ENCODE results near the gene FZR1.
"Not testable (repeated sequence)": the region's sequence is repeated elsewhere in the genome, so short reads cannot be mapped to it uniquely, and the experiment has no call there.

Gene FZR1

DNA sequence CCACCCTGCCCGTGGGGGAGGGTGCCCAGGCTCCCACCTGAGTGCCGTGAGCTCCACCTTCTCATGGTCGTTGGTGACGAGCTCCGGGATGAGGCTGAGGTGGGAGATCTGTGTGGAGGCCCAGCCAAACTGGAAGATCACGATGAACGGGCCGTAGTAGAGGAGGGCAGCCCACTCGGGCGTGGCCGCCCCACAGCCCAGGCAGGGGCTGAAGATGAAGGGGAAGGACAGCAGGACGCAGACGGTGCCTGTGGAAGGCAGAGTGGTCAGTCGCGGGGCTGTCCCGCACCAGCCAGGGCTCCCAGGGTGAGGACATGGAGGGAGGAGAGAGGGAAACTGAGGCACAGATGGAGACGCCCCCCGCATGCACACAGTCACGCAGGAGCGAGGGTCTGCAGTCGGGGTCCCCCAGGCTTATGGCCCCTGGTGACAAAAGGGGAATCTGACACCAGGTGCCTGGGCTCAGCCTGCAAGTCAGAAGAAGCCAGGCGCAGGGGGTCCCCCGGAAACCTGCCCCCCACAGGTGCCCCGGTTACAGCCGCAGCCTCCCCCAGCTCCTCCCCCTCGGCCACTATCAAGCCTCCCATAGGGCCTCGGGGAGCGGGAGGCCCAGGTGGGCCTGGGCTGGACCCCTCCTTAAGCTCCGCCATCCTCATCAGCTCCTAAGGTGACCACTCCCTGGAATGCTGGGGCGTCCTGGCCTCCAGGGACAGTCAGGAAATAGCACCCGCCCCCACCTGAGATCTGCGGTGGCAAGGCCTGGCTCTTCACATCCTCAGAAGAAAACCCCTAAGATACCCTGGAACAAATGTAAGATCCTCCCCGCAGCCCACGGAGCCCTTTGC is 45.1 kb downstream of the FZR1 start:
- DNase-seq: no peak

DNA sequence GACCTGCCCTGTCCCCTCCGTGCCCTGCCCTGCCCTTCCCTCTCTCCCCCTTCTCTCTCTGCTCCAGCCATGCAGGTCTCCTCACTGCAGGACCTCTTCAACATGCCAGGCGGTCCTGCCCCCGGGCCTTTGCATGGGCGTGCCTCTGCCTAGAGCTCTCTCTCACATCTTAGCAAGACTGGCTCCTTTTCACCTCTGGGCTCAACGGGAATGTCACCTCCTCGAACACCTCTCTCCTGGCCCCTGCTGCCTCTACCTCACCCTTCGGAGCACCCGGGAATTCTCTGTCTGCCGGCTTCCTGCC is 45.6 kb downstream of the FZR1 start:
- DNase-seq: no peak

DNA sequence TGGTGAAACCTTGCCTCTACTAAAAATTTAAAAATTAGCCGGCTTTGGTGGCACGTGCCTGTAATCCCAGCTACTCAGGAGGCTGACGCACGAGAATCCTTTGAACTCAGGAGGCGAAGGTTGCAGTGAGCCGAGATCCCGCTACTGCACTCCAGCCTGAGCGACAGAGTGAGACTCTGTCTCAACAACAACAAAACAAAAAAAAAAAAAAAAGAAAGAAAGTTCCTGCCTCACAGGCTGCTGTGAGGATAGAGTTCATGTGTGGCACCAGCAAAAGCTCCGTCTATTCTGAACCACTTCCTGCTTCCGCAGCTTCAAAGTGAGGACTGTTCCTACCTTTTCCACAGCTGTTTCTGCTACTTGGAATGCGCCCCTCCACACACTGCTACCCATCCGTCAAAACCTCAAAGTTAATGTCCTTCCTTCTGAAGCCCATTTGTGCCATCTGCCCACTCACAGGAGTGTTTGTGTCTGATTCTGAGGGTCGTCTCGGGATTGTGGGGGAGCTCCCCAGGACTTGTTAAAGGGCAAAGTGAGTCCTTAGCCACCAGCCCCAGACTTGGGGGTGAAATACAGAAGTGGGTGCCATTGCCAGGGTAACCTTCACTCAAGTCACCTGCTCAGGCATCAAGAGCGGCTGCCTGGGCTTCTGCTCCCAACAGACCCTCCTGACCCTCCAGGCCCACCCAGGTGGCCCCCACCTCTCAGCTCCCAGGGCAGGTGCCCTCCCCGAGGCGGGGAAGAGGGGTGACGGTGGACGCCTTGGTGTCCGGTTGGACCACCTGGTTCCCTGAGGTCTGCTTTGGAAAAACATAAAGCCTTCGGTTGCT is 48.4 kb downstream of the FZR1 start:
- DNase-seq: peak; percentile 66

DNA sequence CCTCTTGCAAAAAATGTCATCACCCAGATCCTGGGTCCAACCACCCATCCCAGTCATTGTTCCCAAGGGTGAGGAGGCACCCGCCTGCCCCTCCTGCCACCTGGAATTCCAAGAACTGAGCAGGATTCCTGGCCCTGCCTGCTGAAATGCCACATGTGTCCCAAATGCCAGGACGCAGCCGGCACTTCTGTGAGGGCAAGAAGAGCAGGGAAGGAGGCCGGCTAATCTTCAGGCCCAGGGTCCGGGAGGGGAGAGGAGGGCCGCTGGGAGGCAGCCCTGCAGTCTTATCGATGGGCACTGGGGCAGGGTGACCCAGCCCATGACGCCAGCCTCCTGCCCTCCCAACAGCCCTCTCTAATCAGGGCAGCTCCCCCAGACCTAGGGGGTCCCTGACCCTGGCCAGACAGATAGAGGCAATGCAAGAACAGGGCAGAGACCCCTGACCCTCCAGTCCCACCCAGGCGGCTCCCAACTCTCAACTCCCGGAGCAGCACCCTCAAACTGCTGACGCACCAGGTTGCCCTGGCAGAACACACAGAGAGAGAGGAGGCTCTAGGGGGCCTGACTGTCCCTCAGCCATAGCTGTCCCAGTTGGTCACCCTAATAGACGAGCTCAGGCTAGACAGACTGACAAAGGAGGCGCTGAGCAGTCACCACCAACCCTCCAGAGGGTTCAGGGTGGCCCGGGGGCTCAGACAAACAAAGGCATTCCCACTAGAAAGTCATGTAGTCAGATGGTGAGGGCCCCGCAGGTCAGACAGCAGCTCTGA is 49.7 kb downstream of the FZR1 start:
- DNase-seq: no peak

DNA sequence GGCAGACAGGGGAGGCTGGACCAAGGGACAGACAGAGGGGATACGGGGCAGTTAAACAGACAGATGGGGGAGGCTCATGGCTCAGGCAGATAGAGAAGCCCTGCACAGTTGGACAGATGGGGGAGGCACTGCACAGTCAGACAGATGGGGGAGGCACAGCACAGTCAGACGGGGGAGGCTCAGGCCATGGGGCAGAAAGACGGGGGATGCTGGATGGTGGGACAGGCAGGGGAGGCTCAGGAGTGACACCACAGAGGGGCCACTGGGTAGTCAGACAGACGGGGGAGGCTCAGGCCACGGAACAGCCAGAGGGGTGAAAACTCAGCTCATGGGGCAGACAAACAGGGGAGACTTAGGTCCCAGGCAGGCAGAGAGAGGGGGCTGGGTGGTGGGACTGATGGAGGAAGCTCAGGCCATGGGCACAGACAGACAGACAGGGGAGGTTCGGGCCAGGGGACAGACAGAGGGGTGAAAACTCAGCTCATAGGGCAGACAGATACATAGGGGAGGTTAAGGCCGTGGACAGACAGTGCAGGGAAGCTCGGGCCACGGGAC is 50.4 kb downstream of the FZR1 start:
- no peak for DNase-seq

DNA sequence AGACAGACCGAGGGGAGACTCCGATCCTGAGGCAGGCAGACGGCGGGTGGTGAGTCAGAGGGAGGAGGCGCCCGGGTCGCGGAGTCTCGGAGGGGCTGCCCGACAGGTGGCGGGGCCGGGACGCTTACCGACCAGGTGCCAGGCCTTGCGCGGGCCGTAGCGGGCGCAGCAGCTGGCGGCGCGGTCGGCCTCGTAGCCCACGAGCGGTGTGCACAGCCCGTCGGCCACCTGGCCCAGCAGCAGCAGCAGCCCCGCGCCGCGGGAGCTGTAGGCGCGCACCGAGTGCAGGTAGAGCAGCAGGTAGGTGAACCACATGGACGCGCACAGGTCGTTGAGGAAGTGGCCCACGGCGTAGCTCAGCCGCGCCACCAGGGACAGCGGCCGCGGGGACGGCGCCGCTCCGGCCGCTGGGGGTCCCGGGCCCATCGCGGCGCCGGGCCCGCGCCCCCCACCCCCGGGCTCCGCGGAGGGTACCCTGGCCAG is 50.9 kb downstream of the FZR1 start:
- DNase-seq: peak; percentile 55

DNA sequence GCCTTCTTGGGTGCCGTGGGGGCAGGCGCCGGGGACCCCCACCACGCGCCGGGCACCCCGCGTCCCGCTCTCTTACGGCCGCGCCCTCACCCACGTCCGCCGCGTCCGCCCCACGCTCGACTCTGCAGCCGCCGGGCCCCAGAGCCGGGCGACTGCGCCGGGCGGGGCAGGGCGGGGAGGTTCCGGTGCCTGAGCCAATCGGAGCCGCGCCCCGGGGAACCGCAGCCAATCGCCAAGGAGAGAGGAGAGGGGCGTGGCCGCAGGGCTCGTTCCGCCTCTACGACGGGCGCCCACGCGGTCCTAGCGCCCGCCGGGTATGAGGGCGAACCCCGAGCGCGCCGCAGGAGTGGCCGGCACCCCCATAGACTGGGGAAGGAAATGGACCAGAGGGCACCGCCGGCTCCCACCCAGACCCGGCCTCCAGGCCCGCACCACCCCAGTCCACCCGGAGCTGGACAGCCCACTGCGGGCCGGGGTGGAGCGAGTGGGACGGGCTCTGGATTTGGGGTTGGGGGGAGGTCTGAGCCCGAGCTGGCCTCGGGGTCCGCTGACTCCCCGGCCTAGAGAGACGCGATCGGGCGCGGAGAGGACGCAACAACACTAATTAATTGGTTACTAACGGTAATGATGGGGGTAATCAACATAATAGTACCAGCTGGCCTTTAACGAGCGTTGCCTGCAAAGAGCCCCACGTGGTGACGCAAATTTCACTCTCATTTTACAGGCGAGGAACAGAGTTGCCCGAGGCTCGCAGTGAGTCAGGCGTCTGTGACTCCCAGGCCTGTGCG is 51.5 kb downstream of the FZR1 start, which contains the start of gene MFSD12:
MFSD12 (minus strand) TSS at position 126 of the 788 bp plus-strand sequence. CDS start 183 bp downstream, outside the sequence.
- DNase-seq: peak; percentile 95

DNA sequence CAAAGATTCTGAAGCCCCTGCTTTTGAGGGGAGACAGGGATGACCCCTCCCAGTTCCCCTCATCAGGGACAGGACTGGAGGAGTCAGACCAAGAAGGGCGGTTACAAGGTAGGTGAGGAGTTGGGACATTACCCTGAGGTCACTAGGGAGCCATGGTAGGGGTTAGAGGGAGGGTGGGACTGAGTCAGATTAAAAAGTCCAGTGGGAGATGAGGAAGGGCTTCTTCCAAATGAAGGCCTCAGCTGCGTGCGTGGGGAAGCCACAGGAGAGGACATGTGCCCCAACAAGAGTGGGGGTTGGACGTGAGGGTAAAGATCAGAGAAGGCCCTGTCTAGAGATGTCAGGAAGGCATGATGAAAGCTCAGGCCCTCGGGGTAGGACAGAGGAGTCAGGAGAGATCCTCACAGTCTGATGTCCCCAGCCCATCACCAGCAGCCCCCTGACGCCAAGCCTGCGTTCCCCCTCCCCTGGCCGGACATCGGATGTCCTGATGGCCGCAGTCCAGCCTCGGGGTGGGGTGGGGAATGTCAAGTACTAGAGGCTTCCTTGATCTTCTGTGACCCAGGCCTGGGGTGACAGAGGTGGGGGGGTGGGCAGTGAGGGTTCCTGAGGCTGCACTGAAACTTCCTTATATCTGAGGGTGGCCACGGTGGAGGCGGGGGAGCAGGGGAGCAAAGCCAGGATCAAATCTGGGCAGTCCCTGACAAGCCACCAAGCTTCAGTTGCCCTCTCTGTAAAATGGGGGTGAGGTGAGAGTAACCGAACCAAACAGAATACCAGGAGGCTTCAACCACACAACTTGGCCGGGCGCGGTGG is 57.8 kb downstream of the FZR1 start:
- DNase-seq: no peak

DNA sequence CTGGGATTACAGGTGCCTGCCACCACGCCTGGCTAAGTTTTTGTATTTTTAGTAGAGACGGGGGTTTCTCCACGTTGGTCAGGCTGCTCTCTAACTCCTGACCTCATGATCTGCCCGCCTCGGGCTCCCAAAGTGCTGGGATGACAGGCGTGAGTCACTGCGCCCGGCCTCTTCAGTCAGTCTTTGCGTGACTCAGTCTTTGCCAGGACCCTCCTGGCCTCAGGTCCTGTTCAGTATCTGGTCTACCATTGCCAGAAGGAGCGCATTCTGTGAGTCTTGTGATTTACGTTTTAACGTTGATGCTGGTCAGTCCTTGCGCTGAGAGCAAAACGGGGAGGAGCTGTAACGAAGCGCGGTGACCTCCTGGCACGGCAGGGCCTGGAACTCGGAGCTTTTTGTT is 59.0 kb downstream of the FZR1 start:
- DNase-seq: no peak

DNA sequence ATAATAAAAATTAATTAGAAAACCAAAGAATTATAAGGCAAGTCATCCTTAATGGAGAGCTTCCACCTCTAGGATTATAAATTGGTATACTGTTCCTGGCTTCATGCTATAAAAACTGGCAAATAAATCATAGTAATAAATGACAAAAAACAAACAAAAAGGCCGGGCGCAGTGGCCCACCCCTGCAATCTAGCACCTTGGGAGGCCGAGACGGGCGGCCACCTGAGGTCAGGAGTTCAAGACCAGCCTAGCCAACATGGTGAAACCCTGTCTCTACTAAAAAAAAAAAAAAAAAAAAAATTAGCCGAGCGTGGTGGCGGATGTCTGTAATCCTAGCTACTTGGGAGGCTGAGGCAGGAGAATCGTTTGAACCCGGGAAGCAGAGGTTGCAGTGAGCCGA is 63.9 kb downstream of the FZR1 start:
- DNase-seq: not testable (repeated sequence)

DNA sequence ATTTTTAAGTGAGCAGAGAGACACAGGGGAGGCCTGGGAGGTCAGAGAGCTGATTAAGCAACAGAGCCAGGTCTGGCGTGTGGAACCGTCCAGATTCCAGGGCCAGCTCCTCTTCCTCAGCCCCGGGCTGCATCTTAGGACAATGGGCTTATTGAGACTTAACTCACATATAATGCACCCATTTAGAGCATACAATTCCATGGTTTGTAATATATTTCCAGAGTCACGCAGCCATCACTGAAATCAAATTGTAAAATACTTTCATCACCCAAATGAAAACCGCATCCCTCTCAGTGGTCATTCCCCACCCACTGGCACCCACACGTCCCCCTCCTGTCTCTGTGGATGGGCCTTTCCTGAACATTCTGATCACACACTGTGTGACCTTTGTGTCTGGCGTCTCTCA is 64.5 kb downstream of the FZR1 start:
- no peak for DNase-seq

DNA sequence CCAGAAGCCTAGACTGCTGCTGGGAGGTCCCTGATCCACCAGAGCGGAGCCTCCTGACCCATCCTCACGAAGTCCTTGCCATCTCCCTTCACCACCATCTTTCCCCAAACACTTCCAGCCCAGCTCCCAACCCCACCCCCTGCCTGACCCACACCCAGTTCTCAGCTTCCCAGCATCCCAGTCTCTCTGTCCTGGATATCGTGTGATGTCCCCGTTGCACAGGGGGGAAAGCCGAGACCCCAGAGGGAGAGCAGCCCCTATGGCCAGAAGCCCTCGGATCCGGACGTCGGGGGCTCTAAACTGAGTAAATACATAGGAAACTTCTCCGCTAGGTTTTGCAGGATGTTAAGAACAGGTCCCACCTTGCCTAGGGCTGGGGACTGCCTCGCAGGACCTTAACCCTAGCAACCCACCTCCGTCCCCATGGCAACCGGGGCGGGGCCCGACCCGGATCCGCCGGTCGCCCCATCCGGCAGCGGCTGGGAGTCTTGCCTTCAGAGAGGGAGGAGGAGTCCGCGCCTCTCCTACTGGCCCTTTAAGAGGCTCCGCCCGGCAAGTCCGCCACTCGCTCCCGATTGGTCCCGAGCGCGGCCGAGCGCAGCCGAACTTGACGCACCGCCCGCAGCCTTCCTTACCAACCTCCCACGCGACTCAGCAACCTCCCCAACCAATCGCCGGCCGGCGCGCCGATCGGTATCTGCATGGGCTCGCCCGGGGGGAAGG is 66.2 kb downstream of the FZR1 start:
- DNase-seq: peak; percentile 99

DNA sequence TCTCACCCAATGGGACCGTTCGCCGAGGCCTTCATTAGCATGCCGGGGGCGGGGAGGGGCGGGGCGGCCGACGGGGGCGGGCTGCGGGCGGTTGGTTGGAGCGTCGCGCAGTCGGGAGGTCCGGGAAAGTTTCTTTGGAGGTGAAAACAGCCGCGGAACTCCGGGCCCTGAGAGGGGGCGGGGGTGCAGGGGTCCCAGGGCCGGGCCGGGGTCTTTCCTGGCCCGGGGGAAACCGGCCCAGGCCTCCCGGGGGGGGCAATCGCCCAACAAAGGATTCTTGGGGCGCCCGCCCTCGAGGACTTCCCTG is 66.7 kb downstream of the FZR1 start, which contains the start of gene HMG20B:
HMG20B (plus strand) TSS at position 90 of the 307 bp plus-strand sequence. CDS start 366 bp downstream, outside the sequence.
- DNase-seq: no peak

DNA sequence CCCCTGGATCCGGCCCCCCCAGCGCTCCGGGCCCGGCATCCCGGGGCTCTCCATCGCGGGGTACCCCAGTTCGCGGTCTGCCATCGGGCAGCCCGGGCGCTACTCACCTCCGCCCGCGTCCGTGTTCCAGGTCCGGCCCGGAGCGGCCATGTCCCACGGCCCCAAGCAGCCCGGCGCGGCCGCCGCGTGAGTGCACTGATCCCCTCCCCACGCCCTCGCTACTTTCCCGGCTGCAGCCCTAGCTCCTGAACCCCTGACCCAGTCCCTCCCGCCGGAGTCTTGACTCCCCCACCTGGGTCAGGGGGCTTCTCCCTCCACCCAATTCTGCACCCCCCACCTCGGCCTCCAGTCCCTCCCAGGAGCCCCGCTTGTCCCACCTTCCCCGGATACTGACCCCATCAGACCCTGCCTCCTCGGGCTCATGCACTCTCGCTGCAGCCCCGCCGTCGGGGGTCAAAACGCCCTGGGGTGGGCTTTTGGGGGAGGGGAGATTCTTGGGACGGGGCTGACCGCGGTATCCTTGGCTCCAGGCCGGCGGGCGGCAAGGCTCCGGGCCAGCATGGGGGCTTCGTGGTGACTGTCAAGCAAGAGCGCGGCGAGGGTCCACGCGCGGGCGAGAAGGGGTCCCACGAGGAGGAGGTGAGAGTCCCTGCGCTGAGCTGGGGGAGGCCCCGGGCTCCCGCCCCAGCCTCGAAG is 67.2 kb downstream of the FZR1 start:
- no peak for DNase-seq

DNA sequence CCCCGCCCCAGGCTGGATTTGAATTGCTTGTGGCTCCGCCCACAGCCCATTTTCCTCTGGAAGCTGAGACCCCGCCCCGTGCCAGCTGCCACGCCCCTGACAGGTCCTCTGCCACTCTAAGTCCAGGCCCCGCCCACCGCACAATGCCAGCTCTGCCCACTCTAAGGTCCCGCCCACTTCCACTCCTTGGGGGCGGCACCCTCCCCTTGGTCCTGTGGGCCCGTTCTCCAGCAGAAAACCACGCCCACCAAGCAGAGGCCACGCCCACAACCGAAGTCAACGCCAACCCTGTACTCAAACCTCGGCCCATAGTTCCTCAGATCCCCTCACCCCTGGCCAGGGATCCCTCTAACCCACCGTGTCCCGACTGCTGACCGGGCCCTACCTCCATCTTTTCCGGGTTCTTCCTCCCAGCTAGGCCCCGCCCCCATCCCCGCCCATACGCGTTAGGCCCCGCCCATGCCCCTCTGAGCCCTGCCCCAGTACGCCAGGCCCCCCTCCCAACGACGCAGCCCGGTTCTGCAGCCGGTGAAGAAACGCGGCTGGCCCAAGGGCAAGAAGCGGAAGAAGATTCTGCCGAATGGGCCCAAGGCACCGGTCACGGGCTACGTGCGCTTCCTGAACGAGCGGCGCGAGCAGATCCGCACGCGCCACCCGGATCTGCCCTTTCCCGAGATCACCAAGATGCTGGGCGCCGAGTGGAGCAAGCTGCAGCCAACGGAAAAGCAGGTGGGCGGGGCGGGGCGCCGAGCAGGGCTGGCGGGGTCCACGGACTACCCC is 67.9 kb downstream of the FZR1 start:
- DNase-seq: peak; percentile 88

DNA sequence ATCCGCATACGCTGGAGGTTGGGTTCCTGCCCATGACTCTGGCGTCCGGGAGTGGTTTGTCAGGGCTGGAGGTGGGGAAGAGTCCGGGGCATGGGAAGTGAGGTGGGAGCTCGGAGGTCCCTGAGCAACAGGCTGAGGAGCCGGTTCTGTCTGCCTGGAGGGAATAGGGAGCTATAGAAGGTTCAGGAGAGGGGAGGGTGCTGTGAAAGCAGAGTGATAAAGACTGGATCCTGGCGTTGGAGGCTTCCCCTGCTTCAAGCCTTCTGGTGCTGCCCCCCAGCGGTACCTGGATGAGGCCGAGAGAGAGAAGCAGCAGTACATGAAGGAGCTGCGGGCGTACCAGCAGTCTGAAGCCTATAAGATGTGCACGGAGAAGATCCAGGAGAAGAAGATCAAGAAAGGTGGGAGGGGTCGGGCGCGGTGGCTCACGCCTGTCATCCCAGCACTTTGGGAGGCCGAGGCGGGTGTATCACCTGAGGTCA is 69.2 kb downstream of the FZR1 start:
- DNase-seq: peak; percentile 31

DNA sequence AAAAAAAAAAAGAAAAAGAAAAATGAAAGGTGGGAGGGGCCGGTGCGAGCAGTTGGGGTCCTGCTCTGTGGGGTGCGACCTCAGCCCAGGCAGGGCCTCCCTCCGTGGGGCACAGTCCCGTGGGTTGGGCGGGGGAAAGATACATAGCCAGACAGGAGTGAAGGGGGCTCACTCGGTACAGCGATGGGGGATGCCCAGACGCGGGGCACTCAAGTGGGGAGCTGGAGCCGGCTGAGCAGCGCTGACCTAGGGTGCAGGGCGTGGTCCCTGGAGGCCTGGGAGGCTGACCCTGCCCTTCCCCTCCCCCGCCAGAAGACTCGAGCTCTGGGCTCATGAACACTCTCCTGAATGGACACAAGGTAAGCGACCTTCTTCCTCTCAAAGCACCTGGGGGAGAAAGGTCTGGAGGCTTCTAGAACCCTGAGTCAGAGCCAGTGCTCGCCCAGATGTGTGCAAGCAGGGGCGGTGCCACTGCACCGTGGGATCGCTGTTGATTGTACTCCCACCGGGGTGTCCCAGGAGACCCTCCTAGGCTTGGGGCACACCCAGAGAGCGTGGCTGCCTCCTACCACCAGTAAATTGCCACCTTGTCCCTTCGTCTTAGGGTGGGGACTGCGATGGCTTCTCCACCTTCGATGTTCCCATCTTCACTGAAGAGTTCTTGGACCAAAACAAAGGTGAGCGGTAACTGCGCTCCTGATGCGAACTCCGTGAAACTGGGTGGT is 70.0 kb downstream of the FZR1 start:
- no peak for DNase-seq
